ENCODE results near the gene ATP10D.

Gene ATP10D

GRCh38 chr4:47463235-47463956 is 21.7 kb upstream of the ATP10D start, which contains the start of gene COMMD8:
Gene COMMD8, minus strand, starts transcription at chr4:47463702. Its CDS starts 51 bp downstream, at chr4:47463651.
- peak; percentile 97 for DNase-seq
- Histone ChIP-seq H3K36me3 (no peaks in the 10 kb centered on the region), H3K27me3 (no peaks in the 10 kb centered on the region), H3K4me1 (peaks cover 0 to 9% (median 3%) of the 10 kb centered on the region in 4 donors), H3K27ac (peak within 1 kb of the TSS; percentile 72 to 80), H3K9me3 (no peaks in the 10 kb centered on the region), H3K4me3 (peak within 1 kb of the TSS; percentile 66 to 78)
- TF ChIP-seq, protein P1, sequence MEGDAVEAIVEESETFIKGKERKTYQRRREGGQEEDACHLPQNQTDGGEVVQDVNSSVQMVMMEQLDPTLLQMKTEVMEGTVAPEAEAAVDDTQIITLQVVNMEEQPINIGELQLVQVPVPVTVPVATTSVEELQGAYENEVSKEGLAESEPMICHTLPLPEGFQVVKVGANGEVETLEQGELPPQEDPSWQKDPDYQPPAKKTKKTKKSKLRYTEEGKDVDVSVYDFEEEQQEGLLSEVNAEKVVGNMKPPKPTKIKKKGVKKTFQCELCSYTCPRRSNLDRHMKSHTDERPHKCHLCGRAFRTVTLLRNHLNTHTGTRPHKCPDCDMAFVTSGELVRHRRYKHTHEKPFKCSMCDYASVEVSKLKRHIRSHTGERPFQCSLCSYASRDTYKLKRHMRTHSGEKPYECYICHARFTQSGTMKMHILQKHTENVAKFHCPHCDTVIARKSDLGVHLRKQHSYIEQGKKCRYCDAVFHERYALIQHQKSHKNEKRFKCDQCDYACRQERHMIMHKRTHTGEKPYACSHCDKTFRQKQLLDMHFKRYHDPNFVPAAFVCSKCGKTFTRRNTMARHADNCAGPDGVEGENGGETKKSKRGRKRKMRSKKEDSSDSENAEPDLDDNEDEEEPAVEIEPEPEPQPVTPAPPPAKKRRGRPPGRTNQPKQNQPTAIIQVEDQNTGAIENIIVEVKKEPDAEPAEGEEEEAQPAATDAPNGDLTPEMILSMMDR (IDR thresholded peaks at IDR 0.05), result peak; percentile 43 to 51
- intact Hi-C loops (cut with DNase I; ENCODE audit: low total_unique reads), result loop anchor here (1.0 kb wide), 1 partner anchor 97 kb away; no protein-coding TSS in a partner anchor

DNA sequence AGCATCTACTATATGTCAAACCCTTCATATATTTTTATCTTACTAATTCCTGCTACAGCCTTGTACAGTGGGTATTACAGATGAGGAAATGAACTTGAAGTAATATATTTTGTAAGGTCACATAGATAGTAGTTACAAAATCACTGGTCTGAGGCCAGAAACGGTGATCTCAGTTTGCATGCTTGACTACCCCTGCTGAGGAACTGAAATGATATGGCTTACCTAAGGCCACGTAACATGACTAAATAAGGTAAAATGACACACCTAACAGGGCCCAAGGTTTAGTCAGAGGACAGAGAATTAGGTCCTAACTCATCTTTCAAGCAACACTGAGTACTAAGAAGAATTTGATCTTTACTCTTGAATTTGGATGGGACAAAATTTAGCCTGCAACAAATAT is 20.1 kb upstream of the ATP10D start:
- DNase-seq, result no peak
- intact Hi-C loops (cut with DNase I; ENCODE audit: low total_unique reads), result no loop called here
- Histone ChIP-seq H3K4me1 (peaks cover 0 to 9% (median 3%) of the 10 kb centered on the region in 4 donors), H3K27ac (no peak overlapping the region), H3K27me3 (no peaks in the 10 kb centered on the region), H3K36me3 (no peaks in the 10 kb centered on the region), H3K9me3 (no peaks in the 10 kb centered on the region), H3K4me3 (no peak overlapping the region)
- TF ChIP-seq, protein P1 (IDR thresholded peaks at IDR 0.05), result no peak

GRCh38 chr4:47466056-47466785 is 18.9 kb upstream of the ATP10D start:
- no peak overlapping the region for H3K4me3 ChIP-seq
- H3K27ac ChIP-seq, result no peak overlapping the region
- H3K9me3 ChIP-seq, result no peaks in the 10 kb centered on the region
- DNase-seq, result no peak
- H3K36me3 ChIP-seq, result no peaks in the 10 kb centered on the region
- intact Hi-C loops (cut with DNase I; ENCODE audit: low total_unique reads), result no loop called here
- H3K27me3 ChIP-seq, result no peaks in the 10 kb centered on the region
- peaks cover 0 to 9% (median 3%) of the 10 kb centered on the region in 4 donors for H3K4me1 ChIP-seq
- TF ChIP-seq, protein P1 (IDR thresholded peaks at IDR 0.05), result no peak

DNA sequence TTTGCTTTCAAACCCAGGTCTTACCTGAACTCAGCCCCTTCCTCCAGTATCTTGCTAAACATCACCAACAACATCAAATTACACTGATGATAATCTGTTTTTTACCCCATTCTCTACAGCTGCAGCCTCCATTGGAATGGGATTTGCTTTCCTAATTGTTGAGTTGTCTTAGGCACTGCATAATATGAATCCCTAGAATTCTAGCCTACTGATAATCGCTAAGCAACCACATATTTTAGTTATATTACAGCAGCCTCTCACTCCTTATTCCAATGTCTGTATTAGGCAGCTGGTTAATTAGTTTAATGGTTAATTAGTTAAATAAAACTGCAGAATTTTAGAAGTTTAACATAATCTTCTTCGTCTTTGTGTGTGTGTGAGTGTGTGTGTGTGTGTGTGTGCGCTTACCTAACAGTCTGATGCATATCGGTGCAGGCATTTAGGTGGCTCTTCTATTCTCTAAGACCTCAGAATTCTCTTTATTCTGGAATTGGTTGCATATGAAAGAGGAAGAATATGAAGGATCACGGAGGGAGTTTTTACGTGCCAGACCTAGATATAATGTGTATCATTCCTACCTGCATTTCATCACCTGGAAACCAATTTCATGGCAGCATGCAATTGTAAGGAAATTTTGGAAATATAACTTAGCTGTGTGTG is 16.2 kb upstream of the ATP10D start:
- TF ChIP-seq, protein P1 (IDR thresholded peaks at IDR 0.05), result no peak
- intact Hi-C loops (cut with DNase I; ENCODE audit: low total_unique reads), result no loop called here
- H3K4me3 ChIP-seq, result no peak overlapping the region
- no peaks in the 10 kb centered on the region for H3K9me3 ChIP-seq
- H3K27ac ChIP-seq, result no peak overlapping the region
- H3K27me3 ChIP-seq, result no peaks in the 10 kb centered on the region
- H3K36me3 ChIP-seq, result no peaks in the 10 kb centered on the region
- no peak for DNase-seq
- H3K4me1 ChIP-seq, result no peaks in the 10 kb centered on the region

- Histone ChIP-seq H3K27ac (no peak overlapping the region), H3K4me3 (no peak overlapping the region), H3K9me3 (no peaks in the 10 kb centered on the region), H3K4me1 (no peaks in the 10 kb centered on the region), H3K27me3 (no peaks in the 10 kb centered on the region), H3K36me3 (no peaks in the 10 kb centered on the region)
- TF ChIP-seq, protein P1 (IDR thresholded peaks at IDR 0.05), result no peak
- no peak for DNase-seq
- intact Hi-C loops (cut with DNase I; ENCODE audit: low total_unique reads), result no loop called here
Observed at GRCh38 chr4:47469951-47470350, 15.1 kb upstream of the ATP10D start.
